GM13976 (cell line): ENCODE results near the gene DDOST.
"Not testable (repeated sequence)": the region's sequence is repeated elsewhere in the genome, so short reads cannot be mapped to it uniquely, and the experiment has no call there.

Source experiments
- DNase-seq: peaks from one replicate; pipeline ENCODE4 v3.0.0; 2012; ENCODE audit warnings: low spot score
- CTCF ChIP-seq: IDR thresholded peaks from 2 replicates; pipeline ENCODE4 v1.5.1; 2012; ENCODE audit warnings: borderline replicate concordance, mild to moderate bottlenecking; ENCODE audit not compliant: insufficient read depth; ENCODE audit errors: extremely low read depth, missing control alignments, control extremely low read depth
- in situ Hi-C: fragments of 300-500 bp; cut with MboI; formaldehyde crosslinking; loops from one replicate; pipeline ENCODE4 v1.12.0; 2022; ENCODE audit warnings: low sequenced_read_pairs, mixed read lengths, inconsistent platforms; ENCODE audit not compliant: unreplicated experiment

Gene DDOST

GRCh38 chr1:20684651-20685050 is 23.5 kb upstream of the DDOST start:
- in situ Hi-C loops, result no loop called here
- no peak for TF ChIP-seq CTCF
- DNase-seq, result no peak

- DNase-seq, result no peak
- in situ Hi-C loops, result no loop called here
- no peak for TF ChIP-seq CTCF
These were observed 23.0 kb upstream of the DDOST start for GRCh38 chr1:20684050-20684620.

GRCh38 chr1:20683614-20684013 is 22.4 kb upstream of the DDOST start:
- TF ChIP-seq CTCF, result no peak
- in situ Hi-C loops, result no loop called here
- DNase-seq, result no peak

- TF ChIP-seq CTCF, result no peak
- in situ Hi-C loops, result no loop called here
- no peak for DNase-seq
These were observed 21.5 kb upstream of the DDOST start for GRCh38 chr1:20682571-20683236.

GRCh38 chr1:20681999-20682398 is 20.8 kb upstream of the DDOST start:
- no peak for TF ChIP-seq CTCF
- in situ Hi-C loops, result no loop called here
- DNase-seq, result no peak

GRCh38 chr1:20680269-20680668 is 19.1 kb upstream of the DDOST start:
- no peak for TF ChIP-seq CTCF
- in situ Hi-C loops, result no loop called here
- DNase-seq, result no peak

- DNase-seq, result peak; percentile 56
- TF ChIP-seq CTCF, result no peak
- in situ Hi-C loops, result no loop called here
These were observed 17.4 kb upstream of the DDOST start for GRCh38 chr1:20678599-20678998.

- in situ Hi-C loops, DNase-seq: not testable (repeated sequence)
These were observed 12.5 kb upstream of the DDOST start for GRCh38 chr1:20673626-20674025.
